Activated B cell treated with CpG ODN at 0.5 μM for 24 hours (primary cell): ENCODE measurements around the gene UBE2Z. TPM values are rescaled to one million over a fixed set of nuclear protein-coding genes. Genes with fewer than 3 reads are reported as not detected.
"Not testable (repeated sequence)": the region's sequence is repeated elsewhere in the genome, so short reads cannot be mapped to it uniquely, and the experiment has no call there.

Source experiments
- ATAC-seq: fragments of 200-7000 bp; cut with Tn5 transposase; one replicate; pipeline ENCODE4 v1.10.0; 2021; ENCODE audit warnings: low read depth, mild to moderate bottlenecking, moderate library complexity
- CTCF ChIA-PET: fragments of 350-600 bp; sonication (Branson Sonifier 250); formaldehyde crosslinking; loops from one replicate; lab custom pipeline; 2021; ENCODE audit warnings: antibody characterized with exemption; lab: Charles Lee
- POLR2A ChIA-PET: fragments of 350-600 bp; sonication (Branson Sonifier 250); formaldehyde crosslinking; loops from one replicate; lab custom pipeline; 2021; ENCODE audit warnings: antibody characterized with exemption; lab: Charles Lee
- DNase-seq: peaks from one replicate; pipeline ENCODE4 v3.0.0; 2022
- H3K27ac Mint-ChIP-seq: one replicate; pipeline ENCODE4 v1.8.0; 2020; ENCODE audit warnings: mixed read lengths
- H3K27me3 Mint-ChIP-seq: one replicate; pipeline ENCODE4 v1.8.0; 2021; ENCODE audit warnings: mixed read lengths
- H3K36me3 Mint-ChIP-seq: one replicate; pipeline ENCODE4 v1.8.0; 2021; ENCODE audit warnings: low read depth, mixed read lengths
- H3K4me1 Mint-ChIP-seq: one replicate; pipeline ENCODE4 v1.8.0; 2021; ENCODE audit warnings: mixed read lengths
- H3K4me3 Mint-ChIP-seq: one replicate; pipeline ENCODE4 v1.8.0; 2020; ENCODE audit warnings: mild to moderate bottlenecking, mixed read lengths
- H3K9me3 Mint-ChIP-seq: one replicate; pipeline ENCODE4 v1.8.0; 2020; ENCODE audit warnings: mixed read lengths
- intact Hi-C: fragments of 100-400 bp; cut with micrococcal nuclease; formaldehyde crosslinking; loops from one replicate; pipeline ENCODE4 v1.15.1; 2024
- total RNA-seq: library from RNA; stranded (reverse); gene quantifications from 2 replicates; pipeline ENCODE4 v1.2.3, GENCODE V29; 2022
- TF ChIP-seq, protein P1 (sequence below): fragments of 200-600 bp; IDR thresholded peaks from one replicate; pipeline ENCODE4 v1.8.0; 2022; ENCODE audit warnings: antibody characterized with exemption, mild to moderate bottlenecking

The UBE2Z gene
- total RNA-seq, 1 donor from 2014 or later: 154 TPM

DNA sequence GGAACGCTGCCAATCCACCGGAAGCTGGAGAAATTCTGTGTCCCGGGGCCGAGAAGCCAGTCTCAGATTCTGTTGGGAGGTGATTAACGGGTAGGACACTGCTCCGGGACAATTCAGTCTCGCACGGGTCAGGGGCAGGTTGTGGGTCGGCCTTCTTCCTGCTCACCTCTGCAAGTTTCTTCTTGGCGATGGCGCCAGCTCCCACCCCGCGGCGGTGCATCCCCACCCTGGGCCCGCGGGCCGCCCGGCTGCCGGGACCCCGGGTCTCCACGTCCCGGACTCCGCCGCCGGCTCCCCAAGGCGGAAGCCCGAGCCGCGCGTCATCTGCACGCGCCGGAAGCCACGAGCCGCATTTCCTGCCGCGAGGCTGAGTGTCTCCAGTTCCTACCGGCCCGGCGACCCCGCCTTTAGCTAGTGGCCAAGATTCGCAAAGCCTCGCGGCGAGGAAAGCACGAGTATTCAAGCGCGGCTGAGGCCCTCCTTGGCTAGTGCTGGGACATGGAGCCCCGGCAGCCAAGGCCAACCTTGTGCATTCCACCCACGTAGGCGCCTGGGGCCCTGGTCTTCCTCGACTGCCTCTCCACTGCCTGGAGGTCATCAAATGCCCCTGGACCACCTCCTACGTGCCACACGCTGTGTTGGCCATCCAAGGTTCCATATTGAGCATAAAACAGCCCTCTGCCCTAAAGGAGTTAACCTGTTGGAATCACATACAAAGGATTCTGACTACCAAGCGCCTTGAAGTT, 36.5 kb downstream of the UBE2Z start, which contains the start of gene SNF8:
TSS of gene SNF8 (minus strand) at position 328 of the 746 bp plus-strand sequence. CDS start at position 220, 108 bp downstream.
- Mint-ChIP-seq H3K9me3 (no peaks in the 10 kb centered on the region), H3K27ac (peak within 1 kb of the TSS; percentile 90), H3K36me3 (peaks cover 24% of the 10 kb centered on the region), H3K4me3 (peak within 1 kb of the TSS; percentile 96), H3K4me1 (peaks cover 16% of the 10 kb centered on the region), H3K27me3 (no peaks in the 10 kb centered on the region)
- DNase-seq (peak; percentile 96), ATAC-seq (peak; percentile 94)
- POLR2A ChIA-PET: interaction anchor here (0.6 to 3.8 kb wide), 23 partner anchors 8 to 1295 kb away, joined by 3 to 48 read pairs (median 4); partner anchors contain the start of genes ATP5MC1, IGF2BP1, KPNB1 and UBE2Z
- intact Hi-C loops: loop anchor here (1.0 to 10.0 kb wide), 5 partner anchors 9 to 52 kb away; partner anchors contain the start of genes ATP5MC1, IGF2BP1 and UBE2Z
- CTCF ChIA-PET: no interaction called here
- TF ChIP-seq, protein P1, sequence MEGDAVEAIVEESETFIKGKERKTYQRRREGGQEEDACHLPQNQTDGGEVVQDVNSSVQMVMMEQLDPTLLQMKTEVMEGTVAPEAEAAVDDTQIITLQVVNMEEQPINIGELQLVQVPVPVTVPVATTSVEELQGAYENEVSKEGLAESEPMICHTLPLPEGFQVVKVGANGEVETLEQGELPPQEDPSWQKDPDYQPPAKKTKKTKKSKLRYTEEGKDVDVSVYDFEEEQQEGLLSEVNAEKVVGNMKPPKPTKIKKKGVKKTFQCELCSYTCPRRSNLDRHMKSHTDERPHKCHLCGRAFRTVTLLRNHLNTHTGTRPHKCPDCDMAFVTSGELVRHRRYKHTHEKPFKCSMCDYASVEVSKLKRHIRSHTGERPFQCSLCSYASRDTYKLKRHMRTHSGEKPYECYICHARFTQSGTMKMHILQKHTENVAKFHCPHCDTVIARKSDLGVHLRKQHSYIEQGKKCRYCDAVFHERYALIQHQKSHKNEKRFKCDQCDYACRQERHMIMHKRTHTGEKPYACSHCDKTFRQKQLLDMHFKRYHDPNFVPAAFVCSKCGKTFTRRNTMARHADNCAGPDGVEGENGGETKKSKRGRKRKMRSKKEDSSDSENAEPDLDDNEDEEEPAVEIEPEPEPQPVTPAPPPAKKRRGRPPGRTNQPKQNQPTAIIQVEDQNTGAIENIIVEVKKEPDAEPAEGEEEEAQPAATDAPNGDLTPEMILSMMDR: no peak

DNA sequence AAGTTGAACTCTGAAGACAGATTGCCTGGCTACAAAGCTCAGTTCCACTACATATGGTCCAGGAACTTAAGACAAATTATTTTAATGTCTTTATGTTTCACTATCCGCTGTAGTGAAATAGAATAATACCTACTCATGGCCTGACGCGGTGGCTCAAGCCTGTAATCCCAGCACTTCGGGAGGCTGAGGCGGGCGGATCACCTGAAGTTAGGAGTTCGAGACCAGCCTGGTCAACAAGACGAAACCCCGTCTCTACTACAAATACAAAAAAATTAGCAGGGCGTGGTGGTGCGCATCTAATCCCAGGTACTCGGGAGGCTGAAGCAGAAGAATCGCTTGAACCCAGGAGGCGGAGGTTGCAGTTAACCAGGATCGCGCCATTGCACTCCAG, 37.0 kb downstream of the UBE2Z start:
- POLR2A ChIA-PET: interaction anchor here (0.6 to 3.8 kb wide), 20 partner anchors 8 to 804 kb away, joined by 3 to 48 read pairs (median 4); partner anchors contain the start of genes ATP5MC1, IGF2BP1 and UBE2Z
- Mint-ChIP-seq H3K4me3 (peak overlapping the region; percentile 96), H3K36me3 (peaks cover 21% of the 10 kb centered on the region), H3K4me1 (peaks cover 16% of the 10 kb centered on the region), H3K27ac (peak overlapping the region; percentile 90)
- DNase-seq, H3K27me3 Mint-ChIP-seq, CTCF ChIA-PET, H3K9me3 Mint-ChIP-seq, ATAC-seq: not testable (repeated sequence)
- intact Hi-C loops: loop anchor here (2.0 to 10.0 kb wide), 2 partner anchors 36 to 50 kb away; partner anchors contain the start of genes IGF2BP1 and UBE2Z

DNA sequence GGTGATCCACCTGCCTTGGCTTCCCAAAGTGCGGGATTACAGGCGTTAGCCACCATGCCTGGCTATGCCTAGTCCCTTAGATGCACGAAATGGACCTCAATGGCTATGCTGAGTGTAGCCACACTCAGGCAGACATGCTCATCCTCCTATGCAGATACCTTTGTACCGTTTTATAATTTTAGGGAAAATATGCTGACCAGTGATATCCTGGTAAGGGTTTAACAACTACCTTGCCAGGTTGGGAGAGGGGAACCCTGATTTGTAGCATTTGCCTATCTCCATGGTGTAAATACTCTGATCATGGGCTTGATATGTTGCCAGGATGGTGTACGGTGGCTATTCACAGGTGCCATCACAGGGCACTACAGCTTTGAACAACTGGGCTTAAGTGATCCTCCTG, 43.4 kb downstream of the UBE2Z start:
- intact Hi-C loops: no loop called here
- Mint-ChIP-seq H3K27me3 (no peaks in the 10 kb centered on the region), H3K4me1 (peaks cover 6% of the 10 kb centered on the region), H3K4me3 (no peak overlapping the region), H3K27ac (no peak overlapping the region), H3K9me3 (no peaks in the 10 kb centered on the region), H3K36me3 (no peaks in the 10 kb centered on the region)
- DNase-seq (no peak), ATAC-seq (no peak)
- TF ChIP-seq, protein P1: no peak
- ChIA-PET POLR2A (no interaction called here), CTCF (no interaction called here)

DNA sequence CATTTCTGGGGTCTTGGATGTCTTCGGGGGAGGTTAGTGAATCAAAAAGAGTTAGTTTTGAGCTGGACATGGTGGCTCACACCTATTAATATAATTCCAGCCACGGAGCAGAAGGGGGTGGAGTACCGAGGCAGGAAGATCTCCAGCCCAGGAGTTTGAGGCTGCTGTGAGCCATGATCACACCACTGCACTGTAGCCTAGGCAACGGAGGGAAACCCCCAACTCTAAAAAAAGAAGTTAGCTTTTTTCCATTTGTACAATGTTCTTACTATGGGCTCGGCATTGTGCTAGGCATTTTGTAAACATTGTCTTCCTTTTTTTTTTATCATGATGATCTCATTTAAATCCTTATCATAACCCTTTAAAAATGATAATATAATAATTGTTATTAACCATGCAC, 44.7 kb downstream of the UBE2Z start:
- POLR2A ChIA-PET: interaction anchor here (0.9 to 1.3 kb wide), 2 partner anchors 9 to 38 kb away, joined by 3 to 11 read pairs; partner anchors contain the start of gene SNF8
- H3K27me3 Mint-ChIP-seq: no peaks in the 10 kb centered on the region
- ATAC-seq (peak; percentile 94), DNase-seq (no peak)
- TF ChIP-seq, protein P1: no peak
- H3K4me3 Mint-ChIP-seq: peak overlapping the region; percentile 73
- CTCF ChIA-PET: no interaction called here
- H3K27ac Mint-ChIP-seq: peak overlapping the region; percentile 87
- peaks cover 6% of the 10 kb centered on the region for H3K4me1 Mint-ChIP-seq
- no peaks in the 10 kb centered on the region for H3K9me3 Mint-ChIP-seq
- intact Hi-C loops: loop anchor here (1.0 kb wide), 2 partner anchors 9 to 45 kb away; partner anchors contain the start of genes SNF8 and UBE2Z
- H3K36me3 Mint-ChIP-seq: no peaks in the 10 kb centered on the region

DNA sequence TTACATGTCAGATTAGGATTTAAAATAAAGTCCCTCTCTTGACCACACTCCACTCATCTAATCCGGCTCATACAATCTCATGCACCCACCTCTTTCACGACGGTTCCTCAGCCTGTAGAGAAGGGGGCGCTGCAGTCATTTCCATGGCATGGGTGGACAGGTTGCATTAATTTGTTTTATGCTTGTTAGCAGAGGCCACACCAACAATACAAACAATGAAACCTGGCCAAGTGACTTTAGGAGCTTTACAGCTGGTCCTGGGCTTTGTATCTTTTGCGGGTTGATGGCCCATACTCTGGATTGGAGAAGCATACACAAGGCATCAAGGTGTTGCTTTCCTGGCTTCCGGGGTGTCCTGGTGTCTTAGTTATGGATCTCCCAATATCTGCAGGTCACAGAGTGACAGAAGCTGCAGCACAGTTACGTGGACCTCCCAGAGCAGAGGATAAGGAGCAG, 46.1 kb downstream of the UBE2Z start:
- H3K36me3 Mint-ChIP-seq: no peaks in the 10 kb centered on the region
- DNase-seq (no peak), ATAC-seq (no peak)
- POLR2A ChIA-PET: interaction anchor here (1.6 kb wide), 1 partner anchor 10 kb away, joined by 6 read pairs; the partner anchor contains the start of gene SNF8
- peaks cover 7% of the 10 kb centered on the region for H3K27me3 Mint-ChIP-seq
- H3K4me1 Mint-ChIP-seq: peaks cover 6% of the 10 kb centered on the region
- intact Hi-C loops: no loop called here
- H3K27ac Mint-ChIP-seq: no peak overlapping the region
- CTCF ChIA-PET: no interaction called here
- TF ChIP-seq, protein P1: no peak
- no peak overlapping the region for H3K4me3 Mint-ChIP-seq
- no peaks in the 10 kb centered on the region for H3K9me3 Mint-ChIP-seq
